WTC11 (cell line): ENCODE data around the gene PPP1R10. TPM values are rescaled to one million over a fixed set of nuclear protein-coding genes. Genes with fewer than 3 reads are reported as not detected.

ENCODE experiments used
- ATF1 ChIP-seq: sonication (generic); formaldehyde crosslinking; IDR thresholded peaks from 2 replicates; pipeline ENCODE4 v1.8.1; 2023; ENCODE audit warnings: mild to moderate bottlenecking, moderate library complexity, missing genetic modification reagents
- CREM ChIP-seq: sonication (generic); formaldehyde crosslinking; IDR thresholded peaks from 2 replicates; pipeline ENCODE4 v1.8.1; 2022; ENCODE audit warnings: mild to moderate bottlenecking, missing genetic modification reagents, moderate library complexity
- ETV6 ChIP-seq: sonication (generic); formaldehyde crosslinking; IDR thresholded peaks from 2 replicates; pipeline ENCODE4 v1.8.1; 2022; ENCODE audit warnings: mild to moderate bottlenecking, missing genetic modification reagents
- FOXK1 ChIP-seq: sonication (generic); formaldehyde crosslinking; IDR thresholded peaks from 2 replicates; pipeline ENCODE4 v1.8.0; 2022; ENCODE audit warnings: mild to moderate bottlenecking, moderate library complexity, missing genetic modification reagents
- GABPB1 ChIP-seq: sonication (generic); formaldehyde crosslinking; IDR thresholded peaks from 2 replicates; pipeline ENCODE4 v1.8.1; 2023; ENCODE audit warnings: mild to moderate bottlenecking, missing genetic modification reagents
- GRHL2 ChIP-seq: fragments of 250-450 bp; sonication (Bioruptor Pico); IDR thresholded peaks from 2 replicates; pipeline ENCODE4 v1.8.0; 2022; ENCODE audit warnings: mild to moderate bottlenecking, moderate library complexity; ENCODE audit not compliant: insufficient replicate concordance, severe bottlenecking
- JUN ChIP-seq: sonication (generic); formaldehyde crosslinking; IDR thresholded peaks from 2 replicates; pipeline ENCODE4 v1.8.0; 2023; ENCODE audit warnings: mild to moderate bottlenecking, missing genetic modification reagents
- NFATC4 ChIP-seq: fragments of 250-450 bp; sonication (Bioruptor Pico); IDR thresholded peaks from 2 replicates; pipeline ENCODE4 v1.9.0; 2021; ENCODE audit warnings: mild to moderate bottlenecking
- NR2C2 ChIP-seq: sonication (generic); formaldehyde crosslinking; IDR thresholded peaks from 2 replicates; pipeline ENCODE4 v1.8.0; 2022; ENCODE audit warnings: mild to moderate bottlenecking, missing genetic modification reagents
- OVOL2 ChIP-seq: fragments of 250-450 bp; sonication (Bioruptor Pico); IDR thresholded peaks from 2 replicates; pipeline ENCODE4 v1.9.0; 2021; ENCODE audit warnings: mild to moderate bottlenecking, borderline replicate concordance
- PRRX2 ChIP-seq: fragments of 250-450 bp; sonication (Bioruptor Pico); IDR thresholded peaks from 2 replicates; pipeline ENCODE4 v1.8.0; 2021; ENCODE audit warnings: mild to moderate bottlenecking
- RORB ChIP-seq: fragments of 250-450 bp; sonication (Bioruptor Pico); IDR thresholded peaks from 2 replicates; pipeline ENCODE4 v1.9.0; 2021; ENCODE audit warnings: mild to moderate bottlenecking
- SP1 ChIP-seq: sonication (generic); formaldehyde crosslinking; conservative IDR thresholded peaks from 2 replicates; pipeline ENCODE4 v1.8.1; 2022; ENCODE audit warnings: missing genetic modification reagents
- TCF7 ChIP-seq: sonication (generic); formaldehyde crosslinking; IDR thresholded peaks from 2 replicates; pipeline ENCODE4 v1.8.0; 2022; ENCODE audit warnings: mild to moderate bottlenecking, low read depth, missing genetic modification reagents, moderate library complexity
- TP53 ChIP-seq: sonication (generic); formaldehyde crosslinking; IDR thresholded peaks from 2 replicates; pipeline ENCODE4 v1.8.1; 2023; ENCODE audit warnings: mild to moderate bottlenecking, missing genetic modification reagents
- ZBTB21 ChIP-seq: sonication (generic); formaldehyde crosslinking; IDR thresholded peaks from 2 replicates; pipeline ENCODE4 v1.8.1; 2023; ENCODE audit warnings: mild to moderate bottlenecking, missing genetic modification reagents, borderline replicate concordance
- ZNF121 ChIP-seq: sonication (generic); formaldehyde crosslinking; IDR thresholded peaks from 2 replicates; pipeline ENCODE4 v1.8.0; 2023; ENCODE audit warnings: missing genetic modification reagents
- ZNF219 ChIP-seq: sonication (generic); formaldehyde crosslinking; IDR thresholded peaks from 2 replicates; pipeline ENCODE4 v1.8.0; 2023; ENCODE audit warnings: missing genetic modification reagents, mild to moderate bottlenecking, borderline replicate concordance
- total RNA-seq: library from RNA; stranded (reverse); gene quantifications from 3 replicates; pipeline ENCODE4 v1.2.3, GENCODE V29; 2021
- TF ChIP-seq, protein P1 (sequence below): sonication (generic); formaldehyde crosslinking; IDR thresholded peaks from 2 replicates; pipeline ENCODE4 v1.8.0; 2022; ENCODE audit warnings: mild to moderate bottlenecking, missing genetic modification reagents
- TF ChIP-seq, protein P2 (sequence below): sonication (generic); formaldehyde crosslinking; IDR thresholded peaks from 2 replicates; pipeline ENCODE4 v1.8.0; 2023; ENCODE audit warnings: missing genetic modification reagents
- TF ChIP-seq, protein P3 (sequence below): sonication (generic); formaldehyde crosslinking; IDR thresholded peaks from 2 replicates; pipeline ENCODE4 v1.8.0; 2022; ENCODE audit warnings: mild to moderate bottlenecking, missing genetic modification reagents
- TF ChIP-seq, protein P4 (sequence below): sonication (generic); formaldehyde crosslinking; IDR thresholded peaks from 2 replicates; pipeline ENCODE4 v1.8.1; 2023; ENCODE audit warnings: mild to moderate bottlenecking, missing genetic modification reagents
- TF ChIP-seq, protein P5 (sequence below): sonication (generic); formaldehyde crosslinking; IDR thresholded peaks from 2 replicates; pipeline ENCODE4 v1.8.1; 2023; ENCODE audit warnings: mild to moderate bottlenecking, missing genetic modification reagents
- TF ChIP-seq, protein P6 (sequence below): fragments of 250-450 bp; sonication (Bioruptor Pico); IDR thresholded peaks from 2 replicates; pipeline ENCODE4 v1.9.0; 2021; ENCODE audit warnings: moderate library complexity, mild to moderate bottlenecking, inconsistent platforms, borderline replicate concordance
- TF ChIP-seq, protein P7 (sequence below): sonication (generic); formaldehyde crosslinking; IDR thresholded peaks from 2 replicates; pipeline ENCODE4 v1.8.1; 2023; ENCODE audit warnings: mild to moderate bottlenecking, missing genetic modification reagents, moderate library complexity
- TF ChIP-seq, protein P8 (sequence below): fragments of 250-450 bp; sonication (Bioruptor Pico); IDR thresholded peaks from 2 replicates; pipeline ENCODE4 v2.1.2; 2022; ENCODE audit warnings: mild to moderate bottlenecking, moderate library complexity
- TF ChIP-seq, protein P9 (sequence below): fragments of 200-600 bp; IDR thresholded peaks from 2 replicates; pipeline ENCODE4 v1.8.0; 2022; ENCODE audit warnings: antibody characterized with exemption
- TF ChIP-seq, protein P10 (sequence below): sonication (generic); formaldehyde crosslinking; IDR thresholded peaks from 2 replicates; pipeline ENCODE4 v1.8.1; 2023; ENCODE audit warnings: mild to moderate bottlenecking, missing genetic modification reagents, moderate library complexity

Gene PPP1R10
- total RNA-seq, 1 experiment from 2014 or later: 83.1 TPM

DNA sequence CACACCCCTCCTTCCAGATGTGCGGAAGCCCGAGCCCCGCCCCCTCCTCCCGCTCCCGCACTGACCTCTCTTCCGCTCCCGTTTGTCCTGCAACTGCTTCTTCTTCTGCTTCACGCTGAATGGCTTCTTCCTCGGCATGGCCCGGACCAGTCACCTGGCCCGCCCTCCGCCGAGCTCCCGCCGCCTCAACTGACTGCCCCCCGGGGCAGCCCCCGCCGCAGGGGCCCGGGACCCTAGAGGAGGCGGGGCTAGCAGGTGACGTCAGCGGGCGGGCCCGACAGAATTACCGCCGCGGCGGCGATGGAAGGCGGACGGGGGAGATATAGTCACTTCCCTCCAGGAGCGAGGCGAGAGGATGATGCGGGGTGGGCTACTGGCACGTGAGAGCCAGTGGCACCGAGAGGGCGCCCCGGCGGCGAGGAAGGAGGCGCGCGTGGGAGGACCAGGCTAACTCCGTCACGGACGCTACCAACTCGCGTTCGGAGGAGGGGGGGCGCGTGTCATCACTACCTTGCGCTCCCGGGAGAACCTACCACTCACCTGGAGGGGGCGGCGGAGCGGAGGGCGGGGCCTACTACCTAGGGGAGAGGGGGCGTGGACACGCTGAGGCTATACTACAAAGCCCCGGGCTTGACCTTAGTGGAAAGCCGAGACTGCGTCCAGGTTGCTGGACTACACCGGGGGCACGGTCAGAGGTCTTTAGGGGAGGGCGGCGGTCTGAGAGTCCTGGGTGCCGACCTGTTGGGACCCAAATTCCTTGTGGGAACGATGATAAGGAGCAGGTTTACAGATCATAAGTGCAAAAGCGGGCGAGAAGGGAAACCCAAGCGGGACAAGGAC lies 60.8 kb downstream of the PPP1R10 start, which contains the start of gene GNL1 (continued):
- TF ChIP-seq, protein P1, sequence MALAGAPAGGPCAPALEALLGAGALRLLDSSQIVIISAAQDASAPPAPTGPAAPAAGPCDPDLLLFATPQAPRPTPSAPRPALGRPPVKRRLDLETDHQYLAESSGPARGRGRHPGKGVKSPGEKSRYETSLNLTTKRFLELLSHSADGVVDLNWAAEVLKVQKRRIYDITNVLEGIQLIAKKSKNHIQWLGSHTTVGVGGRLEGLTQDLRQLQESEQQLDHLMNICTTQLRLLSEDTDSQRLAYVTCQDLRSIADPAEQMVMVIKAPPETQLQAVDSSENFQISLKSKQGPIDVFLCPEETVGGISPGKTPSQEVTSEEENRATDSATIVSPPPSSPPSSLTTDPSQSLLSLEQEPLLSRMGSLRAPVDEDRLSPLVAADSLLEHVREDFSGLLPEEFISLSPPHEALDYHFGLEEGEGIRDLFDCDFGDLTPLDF (CRISPR knock-in tag): no peak
- TF ChIP-seq ETV6 (CRISPR knock-in tag): no peak; the same call in 1 of the 2 replicates
- TF ChIP-seq, protein P2, sequence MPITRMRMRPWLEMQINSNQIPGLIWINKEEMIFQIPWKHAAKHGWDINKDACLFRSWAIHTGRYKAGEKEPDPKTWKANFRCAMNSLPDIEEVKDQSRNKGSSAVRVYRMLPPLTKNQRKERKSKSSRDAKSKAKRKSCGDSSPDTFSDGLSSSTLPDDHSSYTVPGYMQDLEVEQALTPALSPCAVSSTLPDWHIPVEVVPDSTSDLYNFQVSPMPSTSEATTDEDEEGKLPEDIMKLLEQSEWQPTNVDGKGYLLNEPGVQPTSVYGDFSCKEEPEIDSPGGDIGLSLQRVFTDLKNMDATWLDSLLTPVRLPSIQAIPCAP (CRISPR knock-in tag): no peak
- TF ChIP-seq, protein P3, sequence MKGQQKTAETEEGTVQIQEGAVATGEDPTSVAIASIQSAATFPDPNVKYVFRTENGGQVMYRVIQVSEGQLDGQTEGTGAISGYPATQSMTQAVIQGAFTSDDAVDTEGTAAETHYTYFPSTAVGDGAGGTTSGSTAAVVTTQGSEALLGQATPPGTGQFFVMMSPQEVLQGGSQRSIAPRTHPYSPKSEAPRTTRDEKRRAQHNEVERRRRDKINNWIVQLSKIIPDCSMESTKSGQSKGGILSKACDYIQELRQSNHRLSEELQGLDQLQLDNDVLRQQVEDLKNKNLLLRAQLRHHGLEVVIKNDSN: peak; percentile 7; the same call in 1 of the 2 replicates
- TF ChIP-seq GABPB1 (CRISPR knock-in tag): peak; percentile 87
- TF ChIP-seq TP53: no peak
- TF ChIP-seq RORB (CRISPR knock-in tag): no peak
- TF ChIP-seq JUN (CRISPR knock-in tag): no peak
- TF ChIP-seq, protein P4, sequence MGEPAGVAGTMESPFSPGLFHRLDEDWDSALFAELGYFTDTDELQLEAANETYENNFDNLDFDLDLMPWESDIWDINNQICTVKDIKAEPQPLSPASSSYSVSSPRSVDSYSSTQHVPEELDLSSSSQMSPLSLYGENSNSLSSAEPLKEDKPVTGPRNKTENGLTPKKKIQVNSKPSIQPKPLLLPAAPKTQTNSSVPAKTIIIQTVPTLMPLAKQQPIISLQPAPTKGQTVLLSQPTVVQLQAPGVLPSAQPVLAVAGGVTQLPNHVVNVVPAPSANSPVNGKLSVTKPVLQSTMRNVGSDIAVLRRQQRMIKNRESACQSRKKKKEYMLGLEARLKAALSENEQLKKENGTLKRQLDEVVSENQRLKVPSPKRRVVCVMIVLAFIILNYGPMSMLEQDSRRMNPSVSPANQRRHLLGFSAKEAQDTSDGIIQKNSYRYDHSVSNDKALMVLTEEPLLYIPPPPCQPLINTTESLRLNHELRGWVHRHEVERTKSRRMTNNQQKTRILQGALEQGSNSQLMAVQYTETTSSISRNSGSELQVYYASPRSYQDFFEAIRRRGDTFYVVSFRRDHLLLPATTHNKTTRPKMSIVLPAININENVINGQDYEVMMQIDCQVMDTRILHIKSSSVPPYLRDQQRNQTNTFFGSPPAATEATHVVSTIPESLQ (CRISPR knock-in tag): no peak
- no peak for TF ChIP-seq OVOL2
- no peak; the same call in 1 of the 2 replicates for TF ChIP-seq TCF7
- peak; percentile 91 for TF ChIP-seq SP1 (CRISPR knock-in tag)
- TF ChIP-seq NFATC4 (CRISPR knock-in tag): no peak
- TF ChIP-seq GRHL2: no peak
- no peak for TF ChIP-seq ATF1
- TF ChIP-seq, protein P5, sequence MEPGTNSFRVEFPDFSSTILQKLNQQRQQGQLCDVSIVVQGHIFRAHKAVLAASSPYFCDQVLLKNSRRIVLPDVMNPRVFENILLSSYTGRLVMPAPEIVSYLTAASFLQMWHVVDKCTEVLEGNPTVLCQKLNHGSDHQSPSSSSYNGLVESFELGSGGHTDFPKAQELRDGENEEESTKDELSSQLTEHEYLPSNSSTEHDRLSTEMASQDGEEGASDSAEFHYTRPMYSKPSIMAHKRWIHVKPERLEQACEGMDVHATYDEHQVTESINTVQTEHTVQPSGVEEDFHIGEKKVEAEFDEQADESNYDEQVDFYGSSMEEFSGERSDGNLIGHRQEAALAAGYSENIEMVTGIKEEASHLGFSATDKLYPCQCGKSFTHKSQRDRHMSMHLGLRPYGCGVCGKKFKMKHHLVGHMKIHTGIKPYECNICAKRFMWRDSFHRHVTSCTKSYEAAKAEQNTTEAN (CRISPR knock-in tag): no peak
- TF ChIP-seq FOXK1: 0 out of 2 replicates have a peak, but pooled peaks have one; percentile 35
- TF ChIP-seq PRRX2 (CRISPR knock-in tag): no peak
- TF ChIP-seq, protein P6, sequence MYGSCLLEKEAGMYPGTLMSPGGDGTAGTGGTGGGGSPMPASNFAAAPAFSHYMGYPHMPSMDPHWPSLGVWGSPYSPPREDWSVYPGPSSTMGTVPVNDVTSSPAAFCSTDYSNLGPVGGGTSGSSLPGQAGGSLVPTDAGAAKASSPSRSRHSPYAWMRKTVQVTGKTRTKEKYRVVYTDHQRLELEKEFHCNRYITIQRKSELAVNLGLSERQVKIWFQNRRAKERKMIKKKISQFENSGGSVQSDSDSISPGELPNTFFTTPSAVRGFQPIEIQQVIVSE (CRISPR knock-in tag): no peak
- TF ChIP-seq CREM (CRISPR knock-in tag): peak; percentile 80; the same call in 1 of the 2 replicates
- TF ChIP-seq, protein P7, sequence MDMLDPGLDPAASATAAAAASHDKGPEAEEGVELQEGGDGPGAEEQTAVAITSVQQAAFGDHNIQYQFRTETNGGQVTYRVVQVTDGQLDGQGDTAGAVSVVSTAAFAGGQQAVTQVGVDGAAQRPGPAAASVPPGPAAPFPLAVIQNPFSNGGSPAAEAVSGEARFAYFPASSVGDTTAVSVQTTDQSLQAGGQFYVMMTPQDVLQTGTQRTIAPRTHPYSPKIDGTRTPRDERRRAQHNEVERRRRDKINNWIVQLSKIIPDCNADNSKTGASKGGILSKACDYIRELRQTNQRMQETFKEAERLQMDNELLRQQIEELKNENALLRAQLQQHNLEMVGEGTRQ (CRISPR knock-in tag): no peak
- TF ChIP-seq ZNF219 (CRISPR knock-in tag): no peak
- TF ChIP-seq, protein P8, sequence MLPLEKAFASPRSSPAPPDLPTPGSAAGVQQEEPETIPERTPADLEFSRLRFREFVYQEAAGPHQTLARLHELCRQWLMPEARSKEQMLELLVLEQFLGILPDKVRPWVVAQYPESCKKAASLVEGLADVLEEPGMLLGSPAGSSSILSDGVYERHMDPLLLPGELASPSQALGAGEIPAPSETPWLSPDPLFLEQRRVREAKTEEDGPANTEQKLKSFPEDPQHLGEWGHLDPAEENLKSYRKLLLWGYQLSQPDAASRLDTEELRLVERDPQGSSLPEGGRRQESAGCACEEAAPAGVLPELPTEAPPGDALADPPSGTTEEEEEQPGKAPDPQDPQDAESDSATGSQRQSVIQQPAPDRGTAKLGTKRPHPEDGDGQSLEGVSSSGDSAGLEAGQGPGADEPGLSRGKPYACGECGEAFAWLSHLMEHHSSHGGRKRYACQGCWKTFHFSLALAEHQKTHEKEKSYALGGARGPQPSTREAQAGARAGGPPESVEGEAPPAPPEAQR (CRISPR knock-in tag): no peak
- no peak for TF ChIP-seq NR2C2 (CRISPR knock-in tag)
- TF ChIP-seq, protein P9, sequence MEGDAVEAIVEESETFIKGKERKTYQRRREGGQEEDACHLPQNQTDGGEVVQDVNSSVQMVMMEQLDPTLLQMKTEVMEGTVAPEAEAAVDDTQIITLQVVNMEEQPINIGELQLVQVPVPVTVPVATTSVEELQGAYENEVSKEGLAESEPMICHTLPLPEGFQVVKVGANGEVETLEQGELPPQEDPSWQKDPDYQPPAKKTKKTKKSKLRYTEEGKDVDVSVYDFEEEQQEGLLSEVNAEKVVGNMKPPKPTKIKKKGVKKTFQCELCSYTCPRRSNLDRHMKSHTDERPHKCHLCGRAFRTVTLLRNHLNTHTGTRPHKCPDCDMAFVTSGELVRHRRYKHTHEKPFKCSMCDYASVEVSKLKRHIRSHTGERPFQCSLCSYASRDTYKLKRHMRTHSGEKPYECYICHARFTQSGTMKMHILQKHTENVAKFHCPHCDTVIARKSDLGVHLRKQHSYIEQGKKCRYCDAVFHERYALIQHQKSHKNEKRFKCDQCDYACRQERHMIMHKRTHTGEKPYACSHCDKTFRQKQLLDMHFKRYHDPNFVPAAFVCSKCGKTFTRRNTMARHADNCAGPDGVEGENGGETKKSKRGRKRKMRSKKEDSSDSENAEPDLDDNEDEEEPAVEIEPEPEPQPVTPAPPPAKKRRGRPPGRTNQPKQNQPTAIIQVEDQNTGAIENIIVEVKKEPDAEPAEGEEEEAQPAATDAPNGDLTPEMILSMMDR: no peak
- no peak for TF ChIP-seq ZBTB21
- TF ChIP-seq, protein P10, sequence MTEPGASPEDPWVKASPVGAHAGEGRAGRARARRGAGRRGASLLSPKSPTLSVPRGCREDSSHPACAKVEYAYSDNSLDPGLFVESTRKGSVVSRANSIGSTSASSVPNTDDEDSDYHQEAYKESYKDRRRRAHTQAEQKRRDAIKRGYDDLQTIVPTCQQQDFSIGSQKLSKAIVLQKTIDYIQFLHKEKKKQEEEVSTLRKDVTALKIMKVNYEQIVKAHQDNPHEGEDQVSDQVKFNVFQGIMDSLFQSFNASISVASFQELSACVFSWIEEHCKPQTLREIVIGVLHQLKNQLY: no peak
- no peak for TF ChIP-seq ZNF121 (CRISPR knock-in tag)
